ENCODE data around the gene RAB18. TPM values are rescaled to one million over a fixed set of nuclear protein-coding genes. Genes with fewer than 3 reads are reported as not detected.

Gene RAB18
- total and polyA plus RNA-seq, 2 donors (not counting 1 experiment from before 2014, with no cell fraction given) = 8.4 to 60.5 TPM

DNA sequence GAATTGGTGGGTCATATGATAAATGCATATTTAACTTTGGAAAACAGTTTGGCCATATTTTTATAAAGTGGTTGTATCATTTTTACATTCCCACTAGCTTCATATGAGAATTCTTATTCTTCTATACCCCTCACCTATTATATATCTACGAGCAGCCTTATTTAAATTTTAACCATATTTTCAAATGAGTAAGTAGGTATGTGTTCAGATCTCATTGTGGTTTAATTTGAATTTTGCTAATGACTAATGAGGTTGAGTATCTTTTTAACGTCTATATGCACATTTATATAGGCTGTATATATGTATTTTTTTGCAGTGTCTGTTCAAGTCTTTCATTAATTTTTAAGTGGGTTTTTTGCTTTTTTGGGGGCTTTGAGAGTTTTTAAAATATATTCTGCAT is 14.2 kb downstream of the RAB18 start:
- no peak overlapping the region for H3K27ac Mint-ChIP-seq
- DNase-seq (no peak), ATAC-seq (ENCODE audit: low read depth) (no peak)
- Histone ChIP-seq H3K79me2 (ENCODE audit: control insufficient read depth, insufficient read depth, low read length) (peaks cover 93% of the 10 kb centered on the region), H3K9ac (ENCODE audit: low read length) (no peak overlapping the region), H3K27me3 (replicated peaks in 1 of 4; ENCODE audit: control extremely low read depth in 1 of 4, control insufficient read depth in 3 of 4, insufficient read depth in 4 of 4, low read length in 3 of 4) (no peaks in the 10 kb centered on the region), H3K4me2 (replicated peaks; ENCODE audit: low read depth, low read length, poor library complexity, severe bottlenecking) (no peak overlapping the region), H3K27ac (ENCODE audit: low read length in 2 of 2) (no peak overlapping the region), H4K20me1 (ENCODE audit: control insufficient read depth, insufficient read depth, low read length, poor library complexity, severe bottlenecking) (peaks cover 63% of the 10 kb centered on the region), H3K4me3 (ENCODE audit: control extremely low read depth in 1 of 5, extremely low read depth in 1 of 5, insufficient read depth in 1 of 5, low read depth in 2 of 5, low read length in 4 of 5) (no peak overlapping the region), H3K9me3 (ENCODE audit: control extremely low read depth in 1 of 3, control insufficient read depth in 2 of 3, insufficient read depth in 1 of 3, low read length in 2 of 3) (no peaks in the 10 kb centered on the region), H3K4me1 (ENCODE audit: control insufficient read depth in 2 of 2, insufficient read depth in 2 of 2, low read length in 2 of 2) (no peaks in the 10 kb centered on the region), H2AFZ (ENCODE audit: insufficient read depth, low read depth, low read length, poor library complexity, severe bottlenecking) (no peak overlapping the region), H3K36me3 (replicated peaks in 1 of 2; ENCODE audit: control extremely low read depth in 1 of 2, control insufficient read depth in 1 of 2, extremely low read depth in 1 of 2, insufficient read depth in 2 of 2, low read length in 1 of 2) (peaks cover 0 to 4% of the 10 kb centered on the region in 2 experiments)
- intact Hi-C loops (cut with micrococcal nuclease) = no loop called here
- POLR2A ChIA-PET = no interaction called here
- H3K27me3 Mint-ChIP-seq = no peaks in the 10 kb centered on the region
- no peaks in the 10 kb centered on the region for H3K9me3 Mint-ChIP-seq (ENCODE audit: insufficient read depth)
- H3K4me1 Mint-ChIP-seq = peaks cover 25% of the 10 kb centered on the region
- no peak for TF ChIP-seq EZH2 (IDR thresholded peaks at IDR 0.05; ENCODE audit: borderline replicate concordance, insufficient read depth, low read depth, low read length, poor library complexity, severe bottlenecking)
- TF ChIP-seq, protein P1, sequence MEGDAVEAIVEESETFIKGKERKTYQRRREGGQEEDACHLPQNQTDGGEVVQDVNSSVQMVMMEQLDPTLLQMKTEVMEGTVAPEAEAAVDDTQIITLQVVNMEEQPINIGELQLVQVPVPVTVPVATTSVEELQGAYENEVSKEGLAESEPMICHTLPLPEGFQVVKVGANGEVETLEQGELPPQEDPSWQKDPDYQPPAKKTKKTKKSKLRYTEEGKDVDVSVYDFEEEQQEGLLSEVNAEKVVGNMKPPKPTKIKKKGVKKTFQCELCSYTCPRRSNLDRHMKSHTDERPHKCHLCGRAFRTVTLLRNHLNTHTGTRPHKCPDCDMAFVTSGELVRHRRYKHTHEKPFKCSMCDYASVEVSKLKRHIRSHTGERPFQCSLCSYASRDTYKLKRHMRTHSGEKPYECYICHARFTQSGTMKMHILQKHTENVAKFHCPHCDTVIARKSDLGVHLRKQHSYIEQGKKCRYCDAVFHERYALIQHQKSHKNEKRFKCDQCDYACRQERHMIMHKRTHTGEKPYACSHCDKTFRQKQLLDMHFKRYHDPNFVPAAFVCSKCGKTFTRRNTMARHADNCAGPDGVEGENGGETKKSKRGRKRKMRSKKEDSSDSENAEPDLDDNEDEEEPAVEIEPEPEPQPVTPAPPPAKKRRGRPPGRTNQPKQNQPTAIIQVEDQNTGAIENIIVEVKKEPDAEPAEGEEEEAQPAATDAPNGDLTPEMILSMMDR (IDR thresholded peaks at IDR 0.05) = no peak
- H3K4me3 Mint-ChIP-seq = no peak overlapping the region
- CTCF ChIA-PET = interaction anchor here (1.6 kb wide), 1 partner anchor 14 kb away, joined by 5 read pairs; the partner anchor contains the start of gene RAB18
- WGBS (ENCODE audit: insufficient coverage) = no CpG with 5 or more reads among the region's 2 CpGs

DNA sequence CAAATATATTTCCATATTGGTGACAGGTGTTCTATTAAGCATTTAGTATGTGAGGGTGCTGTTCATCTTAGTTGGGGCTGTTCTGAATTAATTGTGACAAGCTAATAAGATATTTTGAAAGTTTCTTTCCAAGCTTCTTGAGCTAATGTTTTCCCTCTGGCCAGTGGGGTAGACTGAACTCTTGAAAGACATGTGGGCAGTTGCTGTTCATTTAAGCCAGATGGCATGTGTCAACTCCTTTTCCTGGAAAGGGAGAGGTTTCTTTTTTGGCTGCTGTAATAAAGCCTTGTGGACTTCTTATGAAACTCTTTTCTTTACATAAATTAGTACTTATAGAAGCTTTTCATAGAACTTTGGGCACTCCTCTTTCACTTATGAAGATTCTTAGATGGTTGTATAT is 21.7 kb downstream of the RAB18 start:
- ChIA-PET CTCF (no interaction called here), POLR2A (no interaction called here)
- TF ChIP-seq, protein P1 (IDR thresholded peaks at IDR 0.05) = no peak
- TF ChIP-seq EZH2 (IDR thresholded peaks at IDR 0.05; ENCODE audit: borderline replicate concordance, insufficient read depth, low read depth, low read length, poor library complexity, severe bottlenecking) = no peak
- Histone ChIP-seq H3K4me3 (ENCODE audit: control extremely low read depth in 1 of 5, extremely low read depth in 1 of 5, insufficient read depth in 1 of 5, low read depth in 2 of 5, low read length in 4 of 5) (no peak overlapping the region), H2AFZ (ENCODE audit: insufficient read depth, low read depth, low read length, poor library complexity, severe bottlenecking) (no peak overlapping the region), H4K20me1 (ENCODE audit: control insufficient read depth, insufficient read depth, low read length, poor library complexity, severe bottlenecking) (peaks cover 42% of the 10 kb centered on the region), H3K9ac (ENCODE audit: low read length) (no peak overlapping the region), H3K4me2 (replicated peaks; ENCODE audit: low read depth, low read length, poor library complexity, severe bottlenecking) (no peak overlapping the region), H3K27ac (ENCODE audit: low read length in 2 of 2) (no peak overlapping the region), H3K4me1 (ENCODE audit: control insufficient read depth in 2 of 2, insufficient read depth in 2 of 2, low read length in 2 of 2) (no peaks in the 10 kb centered on the region), H3K79me2 (ENCODE audit: control insufficient read depth, insufficient read depth, low read length) (peaks cover 48% of the 10 kb centered on the region), H3K36me3 (replicated peaks in 1 of 2; ENCODE audit: control extremely low read depth in 1 of 2, control insufficient read depth in 1 of 2, extremely low read depth in 1 of 2, insufficient read depth in 2 of 2, low read length in 1 of 2) (peaks cover 0 to 5% of the 10 kb centered on the region in 2 experiments), H3K27me3 (replicated peaks in 1 of 4; ENCODE audit: control extremely low read depth in 1 of 4, control insufficient read depth in 3 of 4, insufficient read depth in 4 of 4, low read length in 3 of 4) (no peaks in the 10 kb centered on the region), H3K9me3 (ENCODE audit: control extremely low read depth in 1 of 3, control insufficient read depth in 2 of 3, insufficient read depth in 1 of 3, low read length in 2 of 3) (no peaks in the 10 kb centered on the region)
- Mint-ChIP-seq H3K27ac (no peak overlapping the region), H3K4me3 (no peak overlapping the region), H3K27me3 (no peaks in the 10 kb centered on the region), H3K4me1 (peaks cover 30% of the 10 kb centered on the region), H3K9me3 (ENCODE audit: insufficient read depth) (no peaks in the 10 kb centered on the region)
- ATAC-seq (ENCODE audit: low read depth) (no peak), DNase-seq (no peak)
- intact Hi-C loops (cut with micrococcal nuclease) = no loop called here

Data from B cell (primary cell).